ENCODE measurements around the gene TMEM175.
A peak's percentile ranks its signal among the peaks of the same experiment; 100 is the strongest.

Gene TMEM175, protein sequence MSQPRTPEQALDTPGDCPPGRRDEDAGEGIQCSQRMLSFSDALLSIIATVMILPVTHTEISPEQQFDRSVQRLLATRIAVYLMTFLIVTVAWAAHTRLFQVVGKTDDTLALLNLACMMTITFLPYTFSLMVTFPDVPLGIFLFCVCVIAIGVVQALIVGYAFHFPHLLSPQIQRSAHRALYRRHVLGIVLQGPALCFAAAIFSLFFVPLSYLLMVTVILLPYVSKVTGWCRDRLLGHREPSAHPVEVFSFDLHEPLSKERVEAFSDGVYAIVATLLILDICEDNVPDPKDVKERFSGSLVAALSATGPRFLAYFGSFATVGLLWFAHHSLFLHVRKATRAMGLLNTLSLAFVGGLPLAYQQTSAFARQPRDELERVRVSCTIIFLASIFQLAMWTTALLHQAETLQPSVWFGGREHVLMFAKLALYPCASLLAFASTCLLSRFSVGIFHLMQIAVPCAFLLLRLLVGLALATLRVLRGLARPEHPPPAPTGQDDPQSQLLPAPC

DNA sequence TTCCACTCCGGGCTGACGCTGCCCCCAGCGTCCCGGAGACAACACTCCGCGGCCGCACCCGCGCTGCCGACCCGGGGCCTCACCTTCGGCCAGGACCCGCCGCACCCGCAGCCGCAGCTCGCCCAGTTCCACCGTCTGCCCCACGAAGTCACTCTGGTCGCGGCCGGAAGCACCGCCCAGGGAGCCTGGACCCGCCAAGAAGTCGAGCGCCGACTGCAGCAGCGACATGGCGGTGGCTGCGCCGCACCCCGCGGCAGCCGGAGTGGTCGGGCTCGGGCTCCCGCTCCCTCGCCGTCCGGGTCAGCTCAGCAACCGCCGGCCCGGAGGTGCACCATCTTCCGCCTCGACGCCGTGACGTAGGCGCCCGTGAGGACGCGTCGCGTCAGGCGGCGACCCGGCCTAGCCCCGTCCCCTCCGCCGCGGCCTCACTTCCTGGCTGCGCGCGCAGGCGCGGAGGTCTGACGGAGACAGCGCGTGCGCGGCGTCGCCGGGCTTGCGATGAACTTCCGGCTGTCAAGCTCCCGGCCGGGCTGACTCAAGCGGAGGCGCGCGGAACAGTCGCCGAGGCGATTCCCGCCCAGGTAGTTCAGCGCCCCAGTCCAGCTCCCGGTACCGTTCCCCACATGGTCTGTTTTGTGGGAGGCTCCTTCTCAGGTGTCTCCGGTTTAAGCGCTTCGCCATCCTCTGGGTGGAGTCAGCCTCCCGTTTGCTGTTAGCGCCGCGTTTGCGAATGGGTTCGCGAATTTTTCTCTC lies at the start of gene TMEM175, which contains the start of gene GAK:
Gene TMEM175, plus strand, starts transcription at position 501 of the 753 bp plus-strand sequence. CDS start 15,280 bp downstream, outside the sequence.
Gene GAK, minus strand, starts transcription at position 357 of the 753 bp plus-strand sequence. Its CDS starts 129 bp downstream, at position 228.
- Histone ChIP-seq H3K4me1 (ENCODE audit: control insufficient read depth, low read depth, low read length) (peaks cover 5% of the 10 kb centered on the region), H3K27ac (ENCODE audit: low read length) (no peak within 1 kb of the TSS)

DNA sequence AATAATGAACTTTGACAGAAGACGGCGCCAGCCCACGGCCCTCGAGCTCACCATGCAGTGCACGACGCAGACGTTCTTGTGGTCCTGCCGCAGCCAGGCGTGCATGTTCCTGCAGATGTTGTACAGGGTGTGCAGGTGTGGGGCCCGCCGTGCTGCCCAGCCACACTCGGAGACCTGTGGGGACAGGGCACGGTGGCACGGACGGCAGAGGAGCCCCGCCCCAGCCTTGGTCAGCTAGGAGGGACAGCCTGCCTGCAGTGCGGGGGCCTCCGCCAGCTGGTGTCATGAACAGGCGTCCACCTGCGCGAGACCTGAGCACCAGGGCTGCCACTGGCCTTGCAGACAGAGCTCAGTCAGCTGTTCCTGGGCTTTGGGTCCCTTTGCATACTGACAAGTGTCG lies 49.6 kb upstream of the TMEM175 start:
- no peak overlapping the region for H3K9ac ChIP-seq (ENCODE audit: low read length)
- H3K4me3 ChIP-seq (ENCODE audit: low read length): no peak overlapping the region
- no peaks in the 10 kb centered on the region for H3K4me1 ChIP-seq (ENCODE audit: control insufficient read depth, low read depth, low read length)
- H3K27me3 ChIP-seq (ENCODE audit: control insufficient read depth, insufficient read depth, low read length): no peaks in the 10 kb centered on the region
- H3K9me3 ChIP-seq (ENCODE audit: control insufficient read depth, low read depth, low read length): no peaks in the 10 kb centered on the region
- H3K36me3 ChIP-seq (ENCODE audit: control insufficient read depth, low read depth, low read length): peaks cover 15% of the 10 kb centered on the region
- H3K27ac ChIP-seq (ENCODE audit: low read length): no peak overlapping the region

More for the DNA sequence above, at the start of gene TMEM175, which contains the start of gene GAK:
- no peaks in the 10 kb centered on the region for H3K9me3 ChIP-seq (ENCODE audit: control insufficient read depth, low read depth, low read length)
- peaks cover 4% of the 10 kb centered on the region for H3K27me3 ChIP-seq (ENCODE audit: control insufficient read depth, insufficient read depth, low read length)
- peak within 1 kb of the TSS; percentile 81 for H3K9ac ChIP-seq (ENCODE audit: low read length)
- peak within 1 kb of the TSS; percentile 89 for H3K4me3 ChIP-seq (ENCODE audit: low read length)
- no peaks in the 10 kb centered on the region for H3K36me3 ChIP-seq (ENCODE audit: control insufficient read depth, low read depth, low read length)

DNA sequence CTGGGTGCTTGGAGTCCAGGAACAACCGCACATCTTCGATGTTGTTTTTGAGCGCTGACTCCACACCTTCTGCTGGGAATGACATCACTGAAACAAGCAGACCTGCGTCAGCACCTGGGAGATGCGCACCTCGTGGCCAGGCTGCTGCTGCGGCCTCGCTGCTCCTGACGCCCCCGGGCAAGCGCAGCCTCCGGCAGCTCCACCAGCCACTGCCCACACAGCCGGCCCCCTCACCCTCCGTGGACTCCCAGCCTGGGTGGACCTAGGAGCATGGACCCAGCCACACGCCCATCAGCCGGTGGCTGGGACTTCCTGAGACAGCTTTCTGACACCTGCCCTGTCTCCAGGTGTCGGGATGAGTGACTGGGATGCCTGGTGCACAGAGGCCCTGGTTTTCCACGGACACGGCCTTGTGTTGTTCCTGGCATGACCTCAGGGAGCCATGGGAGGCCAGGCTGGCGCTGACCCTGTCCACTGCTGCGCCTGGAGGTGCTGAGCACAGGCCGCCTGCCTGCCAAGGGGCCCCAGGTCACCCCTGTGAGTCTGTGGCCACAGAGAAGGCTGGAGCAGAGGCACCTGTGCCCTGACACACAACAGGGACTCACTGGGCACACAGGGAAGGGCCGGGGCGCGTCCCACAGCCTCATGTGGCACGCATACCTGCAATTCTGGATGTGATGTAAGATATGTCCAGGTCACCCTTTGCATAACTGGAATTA lies 48.7 kb upstream of the TMEM175 start:
- Histone ChIP-seq H3K27me3 (ENCODE audit: control insufficient read depth, insufficient read depth, low read length) (no peaks in the 10 kb centered on the region), H3K27ac (ENCODE audit: low read length) (no peak overlapping the region), H3K4me1 (ENCODE audit: control insufficient read depth, low read depth, low read length) (no peaks in the 10 kb centered on the region), H3K36me3 (ENCODE audit: control insufficient read depth, low read depth, low read length) (peaks cover 18% of the 10 kb centered on the region), H3K9ac (ENCODE audit: low read length) (no peak overlapping the region), H3K9me3 (ENCODE audit: control insufficient read depth, low read depth, low read length) (no peaks in the 10 kb centered on the region), H3K4me3 (ENCODE audit: low read length) (no peak overlapping the region)

DNA sequence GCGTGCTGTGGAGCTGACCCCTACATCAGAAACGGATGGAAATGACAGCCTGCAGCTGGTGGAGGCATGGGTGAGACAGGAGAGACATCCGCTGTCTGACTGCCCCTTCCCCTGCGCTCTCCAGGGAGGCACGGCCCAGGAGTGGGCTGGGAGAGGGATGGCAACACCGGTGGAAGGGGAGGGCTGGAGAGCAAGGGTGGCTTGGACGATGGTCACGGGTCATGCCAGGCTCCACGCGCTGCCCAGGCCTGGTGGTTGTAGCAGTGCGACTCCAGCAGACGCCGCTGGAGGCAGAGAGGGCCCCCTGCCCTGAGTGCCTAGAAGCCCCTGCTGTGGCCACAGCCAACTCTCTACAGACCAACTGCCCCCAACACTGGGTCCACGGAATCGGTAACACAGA lies 48.0 kb upstream of the TMEM175 start:
- no peaks in the 10 kb centered on the region for H3K27me3 ChIP-seq (ENCODE audit: control insufficient read depth, insufficient read depth, low read length)
- no peaks in the 10 kb centered on the region for H3K4me1 ChIP-seq (ENCODE audit: control insufficient read depth, low read depth, low read length)
- H3K27ac ChIP-seq (ENCODE audit: low read length): no peak overlapping the region
- no peak overlapping the region for H3K4me3 ChIP-seq (ENCODE audit: low read length)
- peaks cover 18% of the 10 kb centered on the region for H3K36me3 ChIP-seq (ENCODE audit: control insufficient read depth, low read depth, low read length)
- H3K9me3 ChIP-seq (ENCODE audit: control insufficient read depth, low read depth, low read length): no peaks in the 10 kb centered on the region
- no peak overlapping the region for H3K9ac ChIP-seq (ENCODE audit: low read length)

DNA sequence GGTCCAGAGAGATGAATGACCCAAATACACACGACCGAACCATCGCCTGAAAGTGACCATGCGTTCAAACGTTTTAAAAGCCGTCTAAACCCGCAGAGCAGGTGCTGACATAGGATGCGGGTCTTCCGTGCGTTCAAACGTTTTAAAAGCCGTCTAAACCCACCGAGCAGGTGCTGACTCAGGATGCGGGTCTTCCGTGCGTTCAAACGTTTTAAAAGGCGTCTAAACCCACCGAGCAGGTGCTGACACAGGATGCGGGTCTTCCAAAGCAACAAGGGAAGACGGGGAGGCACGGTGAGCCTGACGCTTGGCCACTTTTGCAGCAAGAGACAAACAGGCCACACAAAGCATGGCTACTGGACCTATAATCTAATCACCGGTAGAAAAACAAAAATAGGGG lies 47.4 kb upstream of the TMEM175 start:
- Histone ChIP-seq H3K4me1 (ENCODE audit: control insufficient read depth, low read depth, low read length) (no peaks in the 10 kb centered on the region), H3K4me3 (ENCODE audit: low read length) (no peak overlapping the region), H3K27ac (ENCODE audit: low read length) (no peak overlapping the region), H3K27me3 (ENCODE audit: control insufficient read depth, insufficient read depth, low read length) (no peaks in the 10 kb centered on the region), H3K36me3 (ENCODE audit: control insufficient read depth, low read depth, low read length) (peaks cover 16% of the 10 kb centered on the region), H3K9me3 (ENCODE audit: control insufficient read depth, low read depth, low read length) (no peaks in the 10 kb centered on the region), H3K9ac (ENCODE audit: low read length) (no peak overlapping the region)

DNA sequence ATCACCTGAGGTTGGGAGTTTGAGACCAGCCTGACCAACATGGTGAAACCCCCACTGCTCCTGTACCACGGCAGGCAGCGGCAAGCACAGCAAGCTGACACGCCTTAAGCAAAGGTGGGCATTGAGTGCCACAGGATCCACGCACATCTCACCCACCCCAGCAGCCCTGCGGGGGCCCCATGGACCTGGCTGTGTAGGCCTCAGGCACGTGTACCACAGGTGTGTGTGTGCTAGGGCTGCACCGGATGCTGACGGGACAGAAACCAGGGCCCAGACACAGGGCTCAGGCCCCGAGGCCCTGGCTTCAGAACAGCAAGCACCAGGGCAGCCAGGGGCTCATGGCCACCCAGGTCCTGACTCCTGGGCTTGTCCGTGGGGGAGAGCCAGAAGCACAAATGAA lies 46.9 kb upstream of the TMEM175 start:
- Histone ChIP-seq H3K9ac (ENCODE audit: low read length) (no peak overlapping the region), H3K36me3 (ENCODE audit: control insufficient read depth, low read depth, low read length) (peaks cover 16% of the 10 kb centered on the region), H3K4me3 (ENCODE audit: low read length) (no peak overlapping the region), H3K9me3 (ENCODE audit: control insufficient read depth, low read depth, low read length) (no peaks in the 10 kb centered on the region), H3K4me1 (ENCODE audit: control insufficient read depth, low read depth, low read length) (no peaks in the 10 kb centered on the region), H3K27me3 (ENCODE audit: control insufficient read depth, insufficient read depth, low read length) (no peaks in the 10 kb centered on the region), H3K27ac (ENCODE audit: low read length) (no peak overlapping the region)

DNA sequence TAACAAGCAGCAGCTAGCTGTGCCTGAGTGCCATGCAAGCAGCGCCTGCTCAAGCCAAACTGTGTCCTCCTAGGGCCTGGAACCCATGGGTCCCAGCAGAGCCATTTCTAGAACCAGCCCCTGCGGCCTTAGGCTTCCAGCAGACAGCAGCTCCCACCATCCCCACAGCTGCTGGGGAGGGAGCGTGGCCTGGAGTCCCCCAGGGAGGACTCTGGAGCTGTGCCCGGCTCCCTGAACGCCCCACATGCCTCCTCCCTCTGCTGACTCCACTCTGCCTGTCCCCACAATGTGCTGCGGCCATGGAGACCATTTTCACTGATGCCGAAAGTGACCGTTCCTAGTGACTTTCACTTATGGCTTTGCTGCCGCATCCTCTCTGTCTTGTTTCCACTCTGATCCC lies 46.0 kb upstream of the TMEM175 start:
- no peaks in the 10 kb centered on the region for H3K4me1 ChIP-seq (ENCODE audit: control insufficient read depth, low read depth, low read length)
- peaks cover 13% of the 10 kb centered on the region for H3K36me3 ChIP-seq (ENCODE audit: control insufficient read depth, low read depth, low read length)
- H3K9ac ChIP-seq (ENCODE audit: low read length): no peak overlapping the region
- no peak overlapping the region for H3K27ac ChIP-seq (ENCODE audit: low read length)
- H3K4me3 ChIP-seq (ENCODE audit: low read length): no peak overlapping the region
- no peaks in the 10 kb centered on the region for H3K27me3 ChIP-seq (ENCODE audit: control insufficient read depth, insufficient read depth, low read length)
- H3K9me3 ChIP-seq (ENCODE audit: control insufficient read depth, low read depth, low read length): no peaks in the 10 kb centered on the region

DNA sequence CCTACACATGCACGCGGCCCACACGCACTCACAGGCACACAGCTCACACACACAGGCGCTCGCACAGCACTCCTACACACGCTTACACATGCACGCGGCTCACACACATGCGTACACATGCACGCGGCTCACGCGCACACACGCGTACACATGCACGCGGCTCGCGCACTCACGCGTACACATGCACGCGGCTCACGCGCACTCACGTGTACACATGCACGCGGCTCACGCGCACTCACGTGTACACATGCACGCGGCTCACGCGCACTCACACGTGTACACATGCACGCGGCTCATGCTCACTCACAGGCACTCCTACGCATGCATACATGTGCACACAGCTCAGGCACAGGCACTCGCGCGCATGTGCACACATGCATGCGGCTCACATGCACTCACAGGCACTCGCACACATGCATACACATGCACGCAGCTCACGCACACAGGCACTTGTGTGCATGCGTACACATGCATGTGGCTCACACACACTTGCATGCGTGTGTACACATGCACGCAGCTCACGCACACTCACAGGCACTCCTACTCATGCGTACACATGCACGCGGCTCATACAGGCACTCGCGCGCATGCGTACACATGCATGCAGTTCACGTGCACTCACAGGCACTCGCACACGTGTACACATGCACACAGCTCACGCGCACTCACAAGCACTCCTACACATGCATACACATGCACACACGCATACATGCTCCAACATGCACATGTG lies 45.1 kb upstream of the TMEM175 start:
- Histone ChIP-seq H3K4me1 (ENCODE audit: control insufficient read depth, low read depth, low read length) (no peaks in the 10 kb centered on the region), H3K27me3 (ENCODE audit: control insufficient read depth, insufficient read depth, low read length) (no peaks in the 10 kb centered on the region), H3K36me3 (ENCODE audit: control insufficient read depth, low read depth, low read length) (peaks cover 7% of the 10 kb centered on the region), H3K4me3 (ENCODE audit: low read length) (no peak overlapping the region), H3K9ac (ENCODE audit: low read length) (no peak overlapping the region), H3K27ac (ENCODE audit: low read length) (no peak overlapping the region), H3K9me3 (ENCODE audit: control insufficient read depth, low read depth, low read length) (no peaks in the 10 kb centered on the region)

DNA sequence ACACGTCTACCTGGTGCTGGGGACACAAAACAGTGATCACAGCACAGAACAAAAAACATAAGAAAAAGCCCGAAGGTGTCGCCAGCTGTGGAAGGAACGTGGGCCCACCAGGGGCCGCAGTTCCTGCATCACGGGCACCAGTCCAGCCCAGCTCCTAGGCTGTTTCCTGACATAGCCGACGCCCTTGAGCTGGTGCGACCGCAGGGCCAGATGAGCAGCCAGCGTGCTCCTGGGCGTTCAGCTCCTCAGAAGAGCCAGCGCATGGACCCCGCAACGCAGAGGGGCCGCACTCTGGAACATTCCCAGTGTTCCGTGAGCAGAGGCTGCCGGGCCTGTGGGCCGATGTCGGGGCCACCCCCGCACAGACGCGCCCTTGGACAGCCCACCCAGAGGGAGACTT lies 44.2 kb upstream of the TMEM175 start:
- no peak overlapping the region for H3K27ac ChIP-seq (ENCODE audit: low read length)
- H3K9me3 ChIP-seq (ENCODE audit: control insufficient read depth, low read depth, low read length): no peaks in the 10 kb centered on the region
- H3K4me3 ChIP-seq (ENCODE audit: low read length): no peak overlapping the region
- peaks cover 7% of the 10 kb centered on the region for H3K36me3 ChIP-seq (ENCODE audit: control insufficient read depth, low read depth, low read length)
- no peaks in the 10 kb centered on the region for H3K27me3 ChIP-seq (ENCODE audit: control insufficient read depth, insufficient read depth, low read length)
- H3K4me1 ChIP-seq (ENCODE audit: control insufficient read depth, low read depth, low read length): no peaks in the 10 kb centered on the region
- H3K9ac ChIP-seq (ENCODE audit: low read length): no peak overlapping the region

DNA sequence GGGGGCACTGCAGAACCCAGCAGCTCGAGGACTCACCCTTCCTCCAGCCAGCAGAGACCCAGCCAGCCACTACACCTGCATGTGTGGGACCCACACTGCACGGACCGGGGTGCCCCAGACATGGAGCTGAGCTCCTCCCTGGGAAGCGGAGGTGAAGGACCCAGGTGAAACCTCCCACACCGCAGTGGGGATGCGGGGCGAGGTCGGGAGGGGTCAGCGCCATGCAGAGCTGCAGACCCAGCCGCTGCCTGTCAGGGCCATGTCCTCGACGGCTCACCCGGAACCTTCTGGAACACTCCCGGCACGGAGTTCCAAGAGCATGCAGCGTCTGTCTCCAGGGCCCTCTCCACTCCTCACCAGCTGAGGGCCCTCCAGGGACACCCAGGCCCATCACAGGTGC lies 42.7 kb upstream of the TMEM175 start:
- Histone ChIP-seq H3K4me3 (ENCODE audit: low read length) (no peak overlapping the region), H3K4me1 (ENCODE audit: control insufficient read depth, low read depth, low read length) (no peaks in the 10 kb centered on the region), H3K27ac (ENCODE audit: low read length) (no peak overlapping the region), H3K9ac (ENCODE audit: low read length) (no peak overlapping the region), H3K36me3 (ENCODE audit: control insufficient read depth, low read depth, low read length) (peaks cover 5% of the 10 kb centered on the region), H3K27me3 (ENCODE audit: control insufficient read depth, insufficient read depth, low read length) (no peaks in the 10 kb centered on the region), H3K9me3 (ENCODE audit: control insufficient read depth, low read depth, low read length) (no peaks in the 10 kb centered on the region)

Data from iPS-18a (cell line).